ENCODE data around the gene TTC14. TPM values are rescaled to one million over a fixed set of nuclear protein-coding genes. Genes with fewer than 3 reads are reported as not detected.

The TTC14 gene
- total and polyA plus RNA-seq, 9 of the 15 experiments (the other 6 are each of a cell fraction or from before 2014, with no cell fraction given), result 10.0 to 61.9 (median 27.0) TPM

- no peak for TF ChIP-seq ZBTB2 (IDR thresholded peaks at IDR 0.05)
- TF ChIP-seq PHF20 (IDR thresholded peaks at IDR 0.05; ENCODE audit: partially characterized antibody), result peak; percentile 96
- TF ChIP-seq SNRNP70 (optimal IDR thresholded peaks at IDR 0.05; ENCODE audit: low read depth, low read length), result no peak
- TF ChIP-seq ZBTB8A (IDR thresholded peaks at IDR 0.05; ENCODE audit: partially characterized antibody), result no peak
- no peak for TF ChIP-seq CSDE1 (IDR thresholded peaks at IDR 0.05)
- 0 out of 2 replicates have a peak, but pooled peaks have one; percentile 18 for TF ChIP-seq LCOR (CRISPR knock-in tag; IDR thresholded peaks at IDR 0.05)
- peak; percentile 74 for TF ChIP-seq CXXC5 (CRISPR knock-in tag; IDR thresholded peaks at IDR 0.05)
- TF ChIP-seq TEAD1 (CRISPR knock-in tag; IDR thresholded peaks at IDR 0.05), result peak in 1 of 2 experiments; percentile 75; a peak in 1 of 4 replicates
- no peak for TF ChIP-seq RFX7 (CRISPR knock-in tag; IDR thresholded peaks at IDR 0.05)
- no peak for TF ChIP-seq BHLHE40 (IDR thresholded peaks at IDR 0.05; ENCODE audit: low read length)
- peak; percentile 77; the same call in 1 of the 2 replicates for TF ChIP-seq CC2D1A (IDR thresholded peaks at IDR 0.05)
Observed at GRCh38 chr3:180601688-180602666, at the start of gene TTC14 (continued).

Data from K562 (cell line).